NK-92 treated with Interleukin-12 subunit alpha and Interleukin-12 subunit beta, amount 100 ng/mL, for 24 hours (cell line): ENCODE data around the gene CGREF1.
"Not testable (repeated sequence)": the region's sequence is repeated elsewhere in the genome, so short reads cannot be mapped to it uniquely, and the experiment has no call there.

Experiments
- DNase-seq: peaks from one replicate; lab custom pipeline; 2025; lab: John Stamatoyannopoulos, UW

Gene CGREF1

GRCh38 chr2:27137322-27137935, 18.5 kb upstream of the CGREF1 start:
- no peak for DNase-seq

GRCh38 chr2:27136751-27137150, 17.8 kb upstream of the CGREF1 start:
- DNase-seq, result no peak

- no peak for DNase-seq
Observed at GRCh38 chr2:27135478-27135955, 16.6 kb upstream of the CGREF1 start.

GRCh38 chr2:27134781-27135477, 16.0 kb upstream of the CGREF1 start:
- DNase-seq, result no peak

- DNase-seq, result peak; percentile 91
Observed at GRCh38 chr2:27133905-27134780, 15.2 kb upstream of the CGREF1 start, which contains the start of gene PREB. Gene PREB (minus strand): TSS chr2:27134636. CDS start chr2:27134421, 215 bp downstream.

- DNase-seq, result no peak
Observed at GRCh38 chr2:27133195-27133875, 14.4 kb upstream of the CGREF1 start.

- no peak for DNase-seq
Observed at GRCh38 chr2:27131429-27131828, 12.5 kb upstream of the CGREF1 start.

- no peak for DNase-seq
Observed at GRCh38 chr2:27130396-27130795, 11.5 kb upstream of the CGREF1 start.

- no peak for DNase-seq
Observed at GRCh38 chr2:27128668-27129571, 10.0 kb upstream of the CGREF1 start.

GRCh38 chr2:27127883-27128667, 9.1 kb upstream of the CGREF1 start:
- DNase-seq, result no peak

GRCh38 chr2:27126252-27126710, 7.4 kb upstream of the CGREF1 start:
- no peak for DNase-seq

- no peak for DNase-seq
Observed at GRCh38 chr2:27125104-27125503, 6.2 kb upstream of the CGREF1 start.

GRCh38 chr2:27123302-27124150, 4.6 kb upstream of the CGREF1 start, which contains the start of gene ABHD1:
Gene ABHD1 (plus strand): TSS chr2:27123815. CDS start chr2:27123949, 134 bp downstream.
- DNase-seq, result no peak

- no peak for DNase-seq
Observed at GRCh38 chr2:27122791-27123190, 3.9 kb upstream of the CGREF1 start.

- DNase-seq, result no peak
Observed at GRCh38 chr2:27121906-27122305, 3.0 kb upstream of the CGREF1 start.

GRCh38 chr2:27119330-27119670, 372 bp upstream of the CGREF1 start:
- not testable (repeated sequence) for DNase-seq

- DNase-seq, result no peak
Observed at GRCh38 chr2:27117995-27118524, 868 bp downstream of the CGREF1 start.

GRCh38 chr2:27115519-27115918, 3.4 kb downstream of the CGREF1 start:
- no peak for DNase-seq
